Calu3 (cell line): ENCODE results near the gene CFAP65. TPM values are rescaled to one million over a fixed set of nuclear protein-coding genes. Genes with fewer than 3 reads are reported as not detected.

ENCODE experiments used
- BruUV-seq: library from RNA; stranded (reverse); fragments of 400-500 nt; replicated peaks from 2 replicates; lab custom pipeline; 2021; lab: Mats Ljungman, UMichigan
- CTCF ChIA-PET: fragments of 300-600 bp; sonication (Branson Sonifier 250); formaldehyde crosslinking; loops from one replicate; lab custom pipeline; 2022; ENCODE audit warnings: antibody characterized with exemption; lab: Charles Lee
- DNase-seq: peaks from one replicate; pipeline ENCODE4 v3.0.0; 2022
- H3K27ac Mint-ChIP-seq: one replicate; pipeline ENCODE4 v1.8.0; 2022; ENCODE audit warnings: mixed read lengths; ENCODE audit not compliant: unreplicated experiment
- H3K27me3 Mint-ChIP-seq: one replicate; pipeline ENCODE4 v1.8.0; 2022; ENCODE audit warnings: mixed read lengths; ENCODE audit not compliant: unreplicated experiment
- H3K36me3 Mint-ChIP-seq: one replicate; pipeline ENCODE4 v1.8.0; 2022; ENCODE audit warnings: mild to moderate bottlenecking, moderate library complexity, mixed read lengths; ENCODE audit not compliant: insufficient read depth, unreplicated experiment
- H3K4me1 Mint-ChIP-seq: one replicate; pipeline ENCODE4 v1.8.0; 2022; ENCODE audit warnings: mild to moderate bottlenecking, low read depth, mixed read lengths; ENCODE audit not compliant: unreplicated experiment
- H3K4me3 Mint-ChIP-seq: one replicate; pipeline ENCODE4 v1.8.0; 2022; ENCODE audit warnings: mild to moderate bottlenecking, low read depth, moderate library complexity, mixed read lengths; ENCODE audit not compliant: unreplicated experiment
- H3K9me3 Mint-ChIP-seq: one replicate; pipeline ENCODE4 v1.8.0; 2022; ENCODE audit warnings: low read depth, mixed read lengths; ENCODE audit not compliant: unreplicated experiment
- CTCF ChIP-seq: fragments of 200-600 bp; IDR thresholded peaks from one replicate; pipeline ENCODE4 v1.8.0; 2022; ENCODE audit warnings: antibody characterized with exemption; ENCODE audit not compliant: unreplicated experiment
- intact Hi-C: fragments of 100-400 bp; cut with micrococcal nuclease; formaldehyde crosslinking; loops from one replicate; pipeline ENCODE4 v1.10.0; 2022; ENCODE audit not compliant: unreplicated experiment
- total RNA-seq: library from RNA; stranded (reverse); gene quantifications from 2 replicates; pipeline ENCODE4 v1.2.3, GENCODE V29; 2022

Gene CFAP65
- total RNA-seq, 1 experiment from 2014 or later = 0.68 TPM

- CTCF ChIA-PET = interaction anchor here (0.7 to 1.0 kb wide), 4 partner anchors 27 to 318 kb away, joined by 3 read pairs; no protein-coding TSS in a partner anchor
- Mint-ChIP-seq H3K36me3 (no peaks in the 10 kb centered on the region), H3K27me3 (peaks cover 72% of the 10 kb centered on the region), H3K4me1 (peaks cover 5% of the 10 kb centered on the region), H3K9me3 (no peaks in the 10 kb centered on the region), H3K4me3 (no peak overlapping the region), H3K27ac (no peak overlapping the region)
- no TSS peak for BruUV-seq
- TF ChIP-seq CTCF = no peak
- intact Hi-C loops = loop anchor here (5.0 kb wide), 1 partner anchor 98 kb away; no protein-coding TSS in a partner anchor
- no peak for DNase-seq
Measured at GRCh38 chr2:218975060-218975777, 66.1 kb downstream of the CFAP65 start.

- BruUV-seq = no TSS peak
- CTCF ChIA-PET = no interaction called here
- intact Hi-C loops = no loop called here
- Mint-ChIP-seq H3K9me3 (no peaks in the 10 kb centered on the region), H3K27ac (no peak overlapping the region), H3K4me3 (no peak overlapping the region), H3K36me3 (no peaks in the 10 kb centered on the region), H3K27me3 (peaks cover 65% of the 10 kb centered on the region), H3K4me1 (no peaks in the 10 kb centered on the region)
- DNase-seq = no peak
- no peak for TF ChIP-seq CTCF
Measured at GRCh38 chr2:218970894-218971293, 70.4 kb downstream of the CFAP65 start.

- peak overlapping the region; percentile 52 for H3K27ac Mint-ChIP-seq
- intact Hi-C loops = no loop called here
- H3K9me3 Mint-ChIP-seq = no peaks in the 10 kb centered on the region
- CTCF ChIA-PET = interaction anchor here (1.6 kb wide), 1 partner anchor 16 kb away, joined by 6 read pairs; no protein-coding TSS in a partner anchor
- no peak for DNase-seq
- peaks cover 62% of the 10 kb centered on the region for H3K27me3 Mint-ChIP-seq
- BruUV-seq = no TSS peak
- peaks cover 13% of the 10 kb centered on the region for H3K4me1 Mint-ChIP-seq
- H3K4me3 Mint-ChIP-seq = peak overlapping the region; percentile 10
- no peak for TF ChIP-seq CTCF
- H3K36me3 Mint-ChIP-seq = peaks cover 18% of the 10 kb centered on the region
Measured at GRCh38 chr2:218964041-218964771, 77.1 kb downstream of the CFAP65 start.

- Mint-ChIP-seq H3K27me3 (peaks cover 56% of the 10 kb centered on the region), H3K4me1 (peaks cover 13% of the 10 kb centered on the region), H3K4me3 (peak overlapping the region; percentile 10), H3K27ac (peak overlapping the region; percentile 52), H3K9me3 (no peaks in the 10 kb centered on the region), H3K36me3 (peaks cover 24% of the 10 kb centered on the region)
- DNase-seq = no peak
- intact Hi-C loops = no loop called here
- BruUV-seq = no TSS peak
- TF ChIP-seq CTCF = no peak
- CTCF ChIA-PET = interaction anchor here (1.0 to 1.6 kb wide), 2 partner anchors 16 to 65 kb away, joined by 3 to 6 read pairs; no protein-coding TSS in a partner anchor
Measured at GRCh38 chr2:218963601-218964000, 77.7 kb downstream of the CFAP65 start.
